IMR-90 (cell line): ENCODE measurements around the gene SH3RF3.

Source experiments
- MXI1 ChIP-seq: IDR thresholded peaks from 2 replicates; pipeline ENCODE4 v1.6.1; 2012; ENCODE audit warnings: low read depth, mild to moderate bottlenecking, low read length, moderate library complexity, borderline replicate concordance
- POLR2A ChIP-seq: IDR thresholded peaks from 2 replicates; pipeline ENCODE4 v1.6.1; 2012; ENCODE audit warnings: mild to moderate bottlenecking, low read depth, low read length
- USF2 ChIP-seq: fragments of 150-350 bp; IDR thresholded peaks from 2 replicates; pipeline ENCODE4 v1.6.1; 2017; ENCODE audit warnings: mild to moderate bottlenecking, antibody characterized with exemption, low read length, low read depth

- TF ChIP-seq USF2: no peak
- no peak for TF ChIP-seq POLR2A
- no peak for TF ChIP-seq MXI1
Observed at GRCh38 chr2:109335631-109336176, 206.7 kb downstream of the SH3RF3 start.
